HCT116 (cell line): Measurements from ENCODE around the gene RAB38. TPM values are rescaled to one million over a fixed set of nuclear protein-coding genes. Genes with fewer than 3 reads are reported as not detected.

Experiments
- ATAC-seq: fragments of 200-7000 bp; cut with Tn5 transposase; 2 replicates; pipeline ENCODE4 v1.9.1; 2020; ENCODE audit warnings: mild to moderate bottlenecking, moderate library complexity
- BruUV-seq: library from RNA; stranded (reverse); fragments of 400-500 nt; replicated peaks from 2 replicates; lab custom pipeline; 2021; lab: Mats Ljungman, UMichigan
- CTCF ChIA-PET: fragments of 300-600 bp; sonication (Branson Sonifier 250); formaldehyde crosslinking; loops from one replicate; lab custom pipeline; 2021; ENCODE audit warnings: antibody characterized with exemption; lab: Charles Lee
- POLR2A ChIA-PET: fragments of 300-600, 350-600 bp; sonication (Branson Sonifier 250); formaldehyde crosslinking; loops from one replicate; lab custom pipeline; 2021; ENCODE audit warnings: antibody characterized with exemption; lab: Charles Lee
- RAD21 ChIA-PET, 2 experiments: fragments of 300-600 bp; sonication (Branson Sonifier 250); formaldehyde crosslinking; loops; one replicate each; lab custom pipeline; 2023; ENCODE audit warnings: low total read pairs in 2 of 2; ENCODE audit not compliant: uncharacterized antibody in 2 of 2, unreplicated experiment in 2 of 2, low non-redundant PET in 1 of 2; lab: Charles Lee
- DNase-seq: peaks from one replicate; pipeline ENCODE4 v3.0.0-alpha.2; 2010; ENCODE audit warnings: low read depth, low spot score
- H2AFZ ChIP-seq: fragments of 200-600 bp; shearing (Covaris generic), sonication (generic); 2 replicates; pipeline ENCODE4 v1.6.1; 2017; ENCODE audit warnings: low read depth, mixed run types, mixed read lengths, antibody characterized with exemption, low read length; ENCODE audit not compliant: poor library complexity, severe bottlenecking
- H3K27ac ChIP-seq: 2 replicates; pipeline ENCODE4 v1.5.1; 2012; ENCODE audit warnings: low read depth, low read length
- H3K27me3 ChIP-seq: fragments of 200-600 bp; sonication (generic); 2 replicates; pipeline ENCODE4 v1.6.1; 2016; ENCODE audit warnings: mixed run types, low read length, mixed read lengths; ENCODE audit not compliant: insufficient read depth
- H3K36me3 ChIP-seq, 2 experiments: fragments of 200-500 bp in 1 of 2; fragments of 200-600 bp in 1 of 2; sonication (Bioruptor generic) in 1 of 2; sonication (generic) in 1 of 2; 2 replicates each; pipeline versions ENCODE4 v1.5.1 to v1.6.1; 2014 to 2016; ENCODE audit warnings: low read length in 2 of 2, inconsistent platforms in 1 of 2, mixed read lengths in 1 of 2, mixed run types in 1 of 2; ENCODE audit not compliant: insufficient read depth in 2 of 2, control insufficient read depth in 1 of 2
- H3K4me1 ChIP-seq, 2 experiments: fragments of 200-600 bp in 1 of 2; sonication (generic) in 1 of 2; 2 replicates each; pipeline versions ENCODE4 v1.5.1 to v1.6.1; 2012 to 2017; ENCODE audit warnings: low read length in 2 of 2, inconsistent platforms in 1 of 2, mild to moderate bottlenecking in 1 of 2, mixed read lengths in 1 of 2, mixed run types in 1 of 2, moderate library complexity in 1 of 2; ENCODE audit not compliant: insufficient read depth in 2 of 2, control insufficient read depth in 1 of 2
- H3K4me2 ChIP-seq: fragments of 200-600 bp; sonication (generic); 2 replicates; pipeline ENCODE4 v1.6.1; 2017; ENCODE audit warnings: mixed run types, low read length, mixed read lengths
- H3K4me3 ChIP-seq, 2 experiments: fragments of 200-600 bp in 1 of 2; sonication (generic) in 1 of 2; replicated peaks in 1 of 2; 2 replicates each; pipeline ENCODE4 v1.5.1; 2011 to 2016; ENCODE audit warnings: low read length in 2 of 2, control low read depth in 1 of 2, low read depth in 1 of 2, mild to moderate bottlenecking in 1 of 2, mixed read lengths in 1 of 2, mixed run types in 1 of 2
- H3K79me2 ChIP-seq: fragments of 200-600 bp; sonication (generic); 2 replicates; pipeline ENCODE4 v1.6.1; 2017; ENCODE audit warnings: mild to moderate bottlenecking, mixed run types, low read length, moderate library complexity, mixed read lengths; ENCODE audit not compliant: insufficient read depth
- H3K9ac ChIP-seq: fragments of 200-600 bp; sonication (generic); 2 replicates; pipeline ENCODE4 v1.6.1; 2016; ENCODE audit warnings: low read length, mixed read lengths
- H3K9me2 ChIP-seq: fragments of 200-600 bp; sonication (generic), shearing (Covaris generic); 2 replicates; pipeline ENCODE4 v1.6.1; 2017; ENCODE audit warnings: mixed run types, mild to moderate bottlenecking, moderate library complexity; ENCODE audit not compliant: insufficient read depth
- H3K9me3 ChIP-seq, 2 experiments: fragments of 200-500 bp in 1 of 2; fragments of 200-600 bp in 1 of 2; sonication (Bioruptor generic) in 1 of 2; sonication (generic) in 1 of 2; 2 replicates each; pipeline ENCODE4 v1.6.1; 2014 to 2017; ENCODE audit warnings: low read length in 2 of 2, mixed read lengths in 2 of 2, inconsistent platforms in 1 of 2, low read depth in 1 of 2, mild to moderate bottlenecking in 1 of 2, mixed run types in 1 of 2, moderate library complexity in 1 of 2; ENCODE audit not compliant: control insufficient read depth in 1 of 2, insufficient read depth in 1 of 2
- H4K20me1 ChIP-seq: fragments of 200-600 bp; sonication (generic), shearing (Covaris generic); 2 replicates; pipeline ENCODE4 v1.6.1; 2017; ENCODE audit warnings: mixed run types, mild to moderate bottlenecking, moderate library complexity; ENCODE audit not compliant: insufficient read depth
- CBX3 ChIP-seq: IDR thresholded peaks from 2 replicates; pipeline ENCODE4 v1.6.1; 2012; ENCODE audit warnings: low read depth
- EGR1 ChIP-seq: IDR thresholded peaks from 2 replicates; pipeline ENCODE4 v1.6.1; 2012; ENCODE audit warnings: low read depth
- REST ChIP-seq: IDR thresholded peaks from 2 replicates; pipeline ENCODE4 v1.6.1; 2012; ENCODE audit warnings: low read depth
- SRF ChIP-seq: IDR thresholded peaks from 2 replicates; pipeline ENCODE4 v1.6.1; 2012; ENCODE audit warnings: low read depth
- intact Hi-C: fragments of 100-400 bp; cut with micrococcal nuclease; formaldehyde crosslinking; loops from 2 replicates; pipeline ENCODE4 v1.10.0; 2022
- total RNA-seq: library from RNA; stranded (reverse); gene quantifications from one replicate; pipeline ENCODE4 v1.2.1, GENCODE V29; 2021; ENCODE audit not compliant: unreplicated experiment

Gene RAB38
- total RNA-seq, 1 experiment from 2014 or later = 15.1 TPM

- TF ChIP-seq REST (no peak), EGR1 (no peak), CBX3 (no peak)
- TF ChIP-seq, all 23 proteins: peak for 0
These were observed 55.7 kb downstream of the RAB38 start (continued) for GRCh38 chr11:88119561-88119960.

GRCh38 chr11:88117281-88117858, 57.9 kb downstream of the RAB38 start:
- no peaks in the 10 kb centered on the region for H3K9me3 ChIP-seq
- no peaks in the 10 kb centered on the region for H4K20me1 ChIP-seq
- BruUV-seq = no TSS peak
- H3K79me2 ChIP-seq = no peaks in the 10 kb centered on the region
- TF ChIP-seq SRF (no peak), EGR1 (no peak)
- intact Hi-C loops = no loop called here
- H3K36me3 ChIP-seq = no peaks in the 10 kb centered on the region
- no peak overlapping the region for H3K27ac ChIP-seq
- CTCF ChIA-PET = no interaction called here
- RAD21 ChIA-PET = no interaction called here
- POLR2A ChIA-PET = no interaction called here
- no peaks in the 10 kb centered on the region for H3K27me3 ChIP-seq
- ATAC-seq (no peak), DNase-seq (no peak)
- H3K9ac ChIP-seq = no peak overlapping the region
- H3K4me3 ChIP-seq = no peak overlapping the region
- no peaks in the 10 kb centered on the region for H3K9me2 ChIP-seq
- no peaks in the 10 kb centered on the region for H3K4me1 ChIP-seq
- no peak overlapping the region for H3K4me2 ChIP-seq
- no peak overlapping the region for H2AFZ ChIP-seq
